ENCODE results near the gene DDX23.
A peak's percentile ranks its signal among the peaks of the same experiment; 100 is the strongest.
"Not testable (repeated sequence)": the region's sequence is repeated elsewhere in the genome, so short reads cannot be mapped to it uniquely, and the experiment has no call there.

DDX23 gene

GRCh38 chr12:48863291-48863690 lies 11.3 kb upstream of the DDX23 start:
- peak in 6 of 56 donors; percentile 6 to 45 (median 25) for DNase-seq

GRCh38 chr12:48862760-48863159 lies 10.8 kb upstream of the DDX23 start:
- DNase-seq: peak in 20 of 56 donors; percentile 12 to 52 (median 30)

GRCh38 chr12:48861111-48861510 lies 9.1 kb upstream of the DDX23 start:
- peak in 1 of 56 donors; percentile 14 for DNase-seq

- not testable (repeated sequence) for DNase-seq
Observed at GRCh38 chr12:48860236-48860635, 8.3 kb upstream of the DDX23 start.

- DNase-seq: no peak
Observed at GRCh38 chr12:48859607-48860006, 7.6 kb upstream of the DDX23 start.

- DNase-seq: no peak
Observed at GRCh38 chr12:48858043-48858442, 6.1 kb upstream of the DDX23 start.

GRCh38 chr12:48857278-48857994 lies 5.5 kb upstream of the DDX23 start:
- no peak for DNase-seq

GRCh38 chr12:48856379-48856778 lies 4.4 kb upstream of the DDX23 start:
- DNase-seq: no peak

GRCh38 chr12:48854932-48855331 lies 3.0 kb upstream of the DDX23 start:
- not testable (repeated sequence) for DNase-seq

GRCh38 chr12:48854488-48854887 lies 2.5 kb upstream of the DDX23 start:
- DNase-seq: no peak

GRCh38 chr12:48852734-48853688 lies 1.0 kb upstream of the DDX23 start:
- peak; percentile 11 to 97 (median 73) for DNase-seq

GRCh38 chr12:48842021-48842420 lies 9.9 kb downstream of the DDX23 start:
- DNase-seq: not testable (repeated sequence)

- DNase-seq: no peak
Observed at GRCh38 chr12:48838048-48838447, 13.9 kb downstream of the DDX23 start.

- DNase-seq: no peak
Observed at GRCh38 chr12:48832321-48833060, 19.5 kb downstream of the DDX23 start.

- no peak for DNase-seq
Observed at GRCh38 chr12:48831257-48831656, 20.7 kb downstream of the DDX23 start.

- DNase-seq: no peak
Observed at GRCh38 chr12:48828841-48829575, 23.0 kb downstream of the DDX23 start.

GRCh38 chr12:48828293-48828692 lies 23.7 kb downstream of the DDX23 start:
- DNase-seq: no peak

- DNase-seq: no peak
Observed at GRCh38 chr12:48827513-48828096, 24.4 kb downstream of the DDX23 start.

GRCh38 chr12:48827026-48827425 lies 24.9 kb downstream of the DDX23 start:
- no peak for DNase-seq

- DNase-seq: no peak
Observed at GRCh38 chr12:48826209-48826855, 25.6 kb downstream of the DDX23 start.

All from amygdala (tissue), 56 donors.